Activated CD8-positive, alpha-beta T cell treated with anti-CD3 and anti-CD28 coated beads for 36 hours (primary cell): ENCODE results near the gene HAUS8. TPM values are rescaled to one million over a fixed set of nuclear protein-coding genes. Genes with fewer than 3 reads are reported as not detected.

Experiments used
- ATAC-seq: fragments of 200-7000 bp; cut with Tn5 transposase; one replicate; pipeline ENCODE4 v1.10.0; 2021; ENCODE audit warnings: mild to moderate bottlenecking, moderate library complexity
- CTCF ChIA-PET: fragments of 350-600 bp; sonication (Branson Sonifier 250); formaldehyde crosslinking; loops from one replicate; lab custom pipeline; 2021; ENCODE audit warnings: antibody characterized with exemption; lab: Charles Lee
- POLR2A ChIA-PET: fragments of 350-600 bp; sonication (Branson Sonifier 250); formaldehyde crosslinking; loops from one replicate; lab custom pipeline; 2021; ENCODE audit warnings: antibody characterized with exemption; lab: Charles Lee
- DNase-seq: peaks from one replicate; pipeline ENCODE4 v3.0.0-alpha.2; 2020
- H3K27ac Mint-ChIP-seq: one replicate; pipeline ENCODE4 v1.8.0; 2021; ENCODE audit warnings: mild to moderate bottlenecking, mixed read lengths
- H3K27me3 Mint-ChIP-seq: one replicate; pipeline ENCODE4 v1.8.0; 2021; ENCODE audit warnings: mixed read lengths
- H3K36me3 Mint-ChIP-seq: one replicate; pipeline ENCODE4 v1.8.0; 2021; ENCODE audit warnings: low read depth, mixed read lengths
- H3K4me1 Mint-ChIP-seq: one replicate; pipeline ENCODE4 v1.8.0; 2021; ENCODE audit warnings: low read depth, mixed read lengths
- H3K4me3 Mint-ChIP-seq: one replicate; pipeline ENCODE4 v1.8.0; 2021; ENCODE audit warnings: mild to moderate bottlenecking, moderate library complexity, mixed read lengths
- H3K9me3 Mint-ChIP-seq: one replicate; pipeline ENCODE4 v1.8.0; 2021; ENCODE audit warnings: mixed read lengths
- CTCF ChIP-seq: fragments of 200-600 bp; IDR thresholded peaks from one replicate; pipeline ENCODE4 v1.8.0; 2022; ENCODE audit warnings: antibody characterized with exemption, mild to moderate bottlenecking
- intact Hi-C: fragments of 100-400 bp; cut with micrococcal nuclease; formaldehyde crosslinking; loops from one replicate; pipeline ENCODE4 v1.10.0; 2022
- total RNA-seq, 2 experiments: library from RNA; stranded (reverse); gene quantifications; one replicate each; pipeline ENCODE4 v1.2.3, GENCODE V29; 2021

Gene HAUS8
- total RNA-seq, 2 experiments from 2014 or later, result 40.7 to 41.9 TPM

DNA sequence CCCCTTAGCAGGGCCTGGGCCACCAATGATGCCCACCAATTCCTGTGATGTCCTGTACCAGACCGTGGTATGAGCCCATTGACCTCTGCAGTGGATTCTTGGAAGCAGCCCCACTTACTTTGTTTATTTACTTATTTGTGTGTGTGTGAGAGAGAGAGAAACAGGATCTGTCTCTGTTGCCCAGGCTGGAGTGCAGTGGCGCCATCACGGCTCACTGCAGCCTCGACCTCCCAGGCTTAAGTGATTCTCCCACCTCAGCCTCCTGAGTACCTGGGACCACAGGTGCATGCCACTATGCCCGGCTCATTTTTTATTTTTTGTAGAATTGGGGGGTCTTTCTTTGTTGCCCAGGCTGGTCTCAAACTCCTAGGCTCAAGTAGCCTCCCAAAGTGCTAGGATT, 13.3 kb upstream of the HAUS8 start:
- CTCF ChIA-PET, result no interaction called here
- no peak for TF ChIP-seq CTCF
- Mint-ChIP-seq H3K36me3 (peaks cover 14% of the 10 kb centered on the region), H3K4me3 (no peak overlapping the region), H3K27ac (no peak overlapping the region), H3K9me3 (no peaks in the 10 kb centered on the region), H3K27me3 (no peaks in the 10 kb centered on the region), H3K4me1 (peaks cover 39% of the 10 kb centered on the region)
- POLR2A ChIA-PET, result interaction anchor here (0.9 kb wide), 1 partner anchor 12 kb away, joined by 3 read pairs; no protein-coding TSS in a partner anchor
- ATAC-seq (no peak), DNase-seq (no peak)
- intact Hi-C loops, result no loop called here

- Mint-ChIP-seq H3K27me3 (no peaks in the 10 kb centered on the region), H3K36me3 (peaks cover 11% of the 10 kb centered on the region), H3K4me1 (peaks cover 47% of the 10 kb centered on the region), H3K4me3 (no peak overlapping the region), H3K27ac (no peak overlapping the region), H3K9me3 (no peaks in the 10 kb centered on the region)
- POLR2A ChIA-PET, result interaction anchor here (1.1 to 1.4 kb wide), 2 partner anchors 8 to 21 kb away, joined by 3 read pairs; no protein-coding TSS in a partner anchor
- CTCF ChIA-PET, result no interaction called here
- no peak for TF ChIP-seq CTCF
- no peak for DNase-seq
- intact Hi-C loops, result no loop called here
- no peak for ATAC-seq
Observed at GRCh38 chr19:17086834-17087233, 11.6 kb upstream of the HAUS8 start.

DNA sequence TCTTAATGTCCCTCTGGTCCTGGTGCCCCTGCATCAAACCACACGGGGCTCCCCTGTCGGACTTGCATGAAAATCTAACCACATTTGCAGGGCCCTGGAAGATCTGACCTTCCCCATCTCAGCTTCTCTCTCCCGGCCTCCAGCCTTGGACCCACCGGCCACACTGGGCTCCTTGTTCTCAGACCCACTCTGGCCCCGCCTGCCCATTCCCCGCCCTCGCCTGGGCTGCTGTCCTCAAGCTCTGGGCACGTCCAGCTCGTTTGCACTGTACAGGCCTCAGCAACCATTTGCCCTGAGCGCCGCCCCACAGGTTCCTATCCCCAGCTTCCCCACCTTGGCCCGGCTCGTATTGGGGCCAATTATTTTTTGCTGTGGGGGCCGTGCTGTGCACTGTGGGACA, 10.9 kb upstream of the HAUS8 start:
- Mint-ChIP-seq H3K4me1 (peaks cover 50% of the 10 kb centered on the region), H3K27me3 (no peaks in the 10 kb centered on the region), H3K9me3 (no peaks in the 10 kb centered on the region), H3K4me3 (no peak overlapping the region), H3K27ac (no peak overlapping the region), H3K36me3 (peaks cover 11% of the 10 kb centered on the region)
- no peak for TF ChIP-seq CTCF
- ChIA-PET POLR2A (interaction anchor here (0.9 to 2.5 kb wide), 3 partner anchors 9 to 34 kb away, joined by 3 to 11 read pairs (median 3); partner anchors contain the start of genes HAUS8 and MYO9B), CTCF (interaction anchor here (1.2 kb wide), 1 partner anchor 43 kb away, joined by 3 read pairs; no protein-coding TSS in a partner anchor)
- ATAC-seq, result no peak
- intact Hi-C loops, result no loop called here
- no peak for DNase-seq

- intact Hi-C loops, result no loop called here
- CTCF ChIA-PET, result no interaction called here
- no peak for TF ChIP-seq CTCF
- Mint-ChIP-seq H3K4me1 (peaks cover 55% of the 10 kb centered on the region), H3K9me3 (no peaks in the 10 kb centered on the region), H3K27ac (no peak overlapping the region), H3K36me3 (peaks cover 9% of the 10 kb centered on the region), H3K4me3 (no peak overlapping the region), H3K27me3 (no peaks in the 10 kb centered on the region)
- POLR2A ChIA-PET, result no interaction called here
- ATAC-seq (no peak), DNase-seq (no peak)
Observed at GRCh38 chr19:17081672-17082630, 6.7 kb upstream of the HAUS8 start.

- no peaks in the 10 kb centered on the region for H3K9me3 Mint-ChIP-seq
- peak overlapping the region; percentile 61 for H3K4me3 Mint-ChIP-seq
- DNase-seq (no peak), ATAC-seq (no peak)
- intact Hi-C loops, result no loop called here
- TF ChIP-seq CTCF, result no peak
- peaks cover 9% of the 10 kb centered on the region for H3K36me3 Mint-ChIP-seq
- H3K4me1 Mint-ChIP-seq, result peaks cover 56% of the 10 kb centered on the region
- CTCF ChIA-PET, result interaction anchor here (2.6 kb wide), 1 partner anchor 12 kb away, joined by 10 read pairs; no protein-coding TSS in a partner anchor
- no peaks in the 10 kb centered on the region for H3K27me3 Mint-ChIP-seq
- POLR2A ChIA-PET, result interaction anchor here (1.0 to 2.2 kb wide), 2 partner anchors 45 to 104 kb away, joined by 3 to 8 read pairs; no protein-coding TSS in a partner anchor
- peak overlapping the region; percentile 51 for H3K27ac Mint-ChIP-seq
Observed at GRCh38 chr19:17080440-17080801, 5.2 kb upstream of the HAUS8 start.
